SHP77 (cell line): ENCODE results near the gene XRRA1.

Source experiments
- DNase-seq, 2 experiments: peaks; one replicate each; lab custom pipeline; 2025; lab: John Stamatoyannopoulos, UW

Gene XRRA1

GRCh38 chr11:74951226-74951625 is 2.3 kb upstream of the XRRA1 start:
- no peak for DNase-seq

- DNase-seq, result no peak
Measured at GRCh38 chr11:74950374-74950969, 1.6 kb upstream of the XRRA1 start.

- no peak for DNase-seq
Measured at GRCh38 chr11:74949753-74950137, 854 bp upstream of the XRRA1 start.

- peak in 1 of 2 experiments; percentile 29 for DNase-seq
Measured at GRCh38 chr11:74948546-74948897, 369 bp downstream of the XRRA1 start.

- no peak for DNase-seq
Measured at GRCh38 chr11:74942073-74942759, 6.7 kb downstream of the XRRA1 start.

- no peak for DNase-seq
Measured at GRCh38 chr11:74941492-74941891, 7.4 kb downstream of the XRRA1 start.

- DNase-seq, result no peak
Measured at GRCh38 chr11:74937696-74938475, 11.0 kb downstream of the XRRA1 start.

GRCh38 chr11:74936976-74937375 is 11.9 kb downstream of the XRRA1 start:
- DNase-seq, result no peak

- DNase-seq, result no peak
Measured at GRCh38 chr11:74936087-74936486, 12.8 kb downstream of the XRRA1 start.

GRCh38 chr11:74935285-74935684 is 13.6 kb downstream of the XRRA1 start:
- no peak for DNase-seq

- no peak for DNase-seq
Measured at GRCh38 chr11:74933765-74934164, 15.1 kb downstream of the XRRA1 start.

- no peak for DNase-seq
Measured at GRCh38 chr11:74932797-74933196, 16.1 kb downstream of the XRRA1 start.

- DNase-seq, result no peak
Measured at GRCh38 chr11:74932169-74932568, 16.7 kb downstream of the XRRA1 start.

- DNase-seq, result peak; percentile 89 to 96
Measured at GRCh38 chr11:74929431-74930363, 19.2 kb downstream of the XRRA1 start.

- DNase-seq, result no peak
Measured at GRCh38 chr11:74927496-74927895, 21.4 kb downstream of the XRRA1 start.

- no peak for DNase-seq
Measured at GRCh38 chr11:74926304-74927030, 22.4 kb downstream of the XRRA1 start.

GRCh38 chr11:74925281-74925680 is 23.6 kb downstream of the XRRA1 start:
- DNase-seq, result no peak

GRCh38 chr11:74923125-74923524 is 25.8 kb downstream of the XRRA1 start:
- no peak for DNase-seq

- no peak for DNase-seq
Measured at GRCh38 chr11:74909812-74910211, 39.1 kb downstream of the XRRA1 start.

- no peak for DNase-seq
Measured at GRCh38 chr11:74909385-74909784, 39.5 kb downstream of the XRRA1 start.

GRCh38 chr11:74905326-74905725 is 43.6 kb downstream of the XRRA1 start:
- no peak for DNase-seq
